Heart right ventricle (tissue), 16 donors: ENCODE results near the gene PODXL. TPM values are rescaled to one million over a fixed set of nuclear protein-coding genes. Genes with fewer than 3 reads are reported as not detected.

Source experiments
- ATAC-seq, 8 donors: fragments of 200-7000 bp; cut with Tn5 transposase; one replicate each; pipeline ENCODE4 v1.9.1; 2020; ENCODE audit warnings: mild to moderate bottlenecking in 8 of 8, moderate library complexity in 8 of 8, moderate number of reproducible peaks in 1 of 8
- DNase-seq, 2 donors: peaks; one replicate each; pipeline ENCODE4 v3.0.0-alpha.2; 2020
- H3K27ac ChIP-seq, 10 donors: fragments of 200-600 bp; sonication (generic) in 2 of 10; one replicate each; pipeline versions ENCODE4 v1.5.0 to v1.8.0; 2020 to 2022; ENCODE audit warnings: mild to moderate bottlenecking in 3 of 10
- H3K27me3 ChIP-seq, 7 donors: fragments of 200-600 bp; one replicate each; pipeline ENCODE4 v1.8.0; 2021 to 2022; ENCODE audit warnings: mild to moderate bottlenecking in 2 of 7
- H3K36me3 ChIP-seq, 9 donors: fragments of 200-600 bp; sonication (generic) in 1 of 9; one replicate each; pipeline versions ENCODE4 v1.5.0 to v1.8.0; 2020 to 2022; ENCODE audit warnings: mild to moderate bottlenecking in 2 of 9
- H3K4me1 ChIP-seq, 9 donors: fragments of 200-600 bp; sonication (generic) in 1 of 9; one replicate each; pipeline versions ENCODE4 v1.5.0 to v1.8.0; 2020 to 2022; ENCODE audit warnings: mild to moderate bottlenecking in 4 of 9
- H3K4me3 ChIP-seq, 10 donors: fragments of 200-600 bp; sonication (generic) in 2 of 10; one replicate each; pipeline versions ENCODE4 v1.5.0 to v1.8.0; 2020 to 2022; ENCODE audit warnings: mild to moderate bottlenecking in 7 of 10, moderate library complexity in 2 of 10
- H3K9me3 ChIP-seq, 11 donors: fragments of 200-600 bp in 10 of 11; sonication (generic) in 2 of 11; one replicate each; pipeline versions ENCODE4 v1.5.0 to v1.8.0; 2013 to 2022; ENCODE audit warnings: mild to moderate bottlenecking in 2 of 11, control low read depth in 1 of 11, moderate library complexity in 1 of 11
- WGBS, 2 donors: extraction: QIAGEN DNeasy Blood & Tissue Kit; methylation state at CpG; one replicate each; pipeline ENCODE4 v1.1.7; 2013; ENCODE audit warnings: inconsistent platforms in 1 of 2; 5-methylcytosine and 5-hydroxymethylcytosine counted together
- intact Hi-C, 10 donors: fragments of 100-400 bp; cut with DNase I; formaldehyde crosslinking; loops; one replicate each; pipeline versions ENCODE4 v1.11.1 to v1.14.2; 2022
- polyA plus RNA-seq, 2 donors: library from polyadenylated mRNA; stranded (reverse); fragments of 200-250 nt; gene quantifications; one replicate each; pipeline ENCODE4 v1.2.3, GENCODE V29; 2013
- total RNA-seq, 10 donors: library from RNA; stranded (reverse); fragmentation: NEBNext Ultra II Directional in 3 of 10; extraction: Animal tissue kit (Norgen Biotek cat#: 25700) in 3 of 10; gene quantifications; one replicate each; pipeline versions ENCODE4 v1.2.1 to v1.2.4, GENCODE V29; 2021 to 2023
- TF ChIP-seq, protein P1 (sequence below), 9 donors: fragments of 200-600 bp; sonication (generic) in 2 of 9; IDR thresholded peaks; one replicate each; pipeline versions ENCODE4 v1.5.0 to v1.8.0; 2021 to 2022; ENCODE audit warnings: antibody characterized with exemption in 9 of 9, mild to moderate bottlenecking in 5 of 9, moderate library complexity in 1 of 9
- donor health status: Arrhythmogenic right ventricular cardiomyopathy.
- donor health status: ischemic (EF 13 %, LVEDD 7.1; RV severe dilation, severe dysfunction).
- donor health status: healthy with polysubstance abuse.
- donor health status: DM: no; HTN: yes; CAD: no.
- donor health status: DM: no; HTN: no; CAD: no.
- donor health status: ischemic (EF 25% LVEDD 6.9; RV normal size, moderate dysfunction).
- donor health status: ischemic (EF 25% LVEDD 5.7; RV mildly dilated, moderate dysfunction).
- donor health status: healthy.
- donor health status: DM: yes; HTN: yes; CAD: no.
- donor health status: Ischemic cardiomyopathy.
- donor health status: ischemic (EF 35%, LVEDD 5.7; RV mildly dilated, moderate dysfunction).
- donor health status: nonischemic (EF 11% LVEDD 7.7; RV severe dilation, severe dysfunction).
- donor health status: DM: yes; HTN: yes; CAD: no.
- donor health status: PGD.
- donor health status: ischemic (EF 29% LVEDD 5.4; RV normal size, mild dysfunction).
- donor health status: nonischemic (EF 23%, LVEDD 6.1; RV moderate dilation, normal function).

PODXL gene
- total and polyA plus RNA-seq, 12 donors, result 34.4 to 162 (median 65.2) TPM

DNA sequence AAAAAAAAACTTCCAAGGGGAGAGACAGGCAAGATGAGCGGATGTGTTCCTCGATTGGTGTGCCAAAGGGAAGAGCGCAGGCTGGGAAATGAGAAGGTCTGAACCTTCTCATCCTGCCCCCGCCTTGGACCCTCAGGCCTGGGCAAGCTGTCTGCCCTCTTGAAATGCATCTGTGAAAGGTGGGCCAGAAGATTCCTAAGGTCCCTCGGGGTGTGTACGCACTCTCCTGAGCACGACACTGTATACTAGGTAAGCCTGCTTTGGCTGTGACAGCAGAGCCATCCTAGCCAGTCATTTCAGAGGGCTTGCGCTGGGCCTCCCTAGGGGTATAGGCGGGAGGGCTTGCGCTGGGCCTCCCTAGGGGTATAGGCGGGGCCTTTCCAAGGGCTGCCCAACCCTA lies 26.8 kb downstream of the PODXL start:
- TF ChIP-seq, protein P1, sequence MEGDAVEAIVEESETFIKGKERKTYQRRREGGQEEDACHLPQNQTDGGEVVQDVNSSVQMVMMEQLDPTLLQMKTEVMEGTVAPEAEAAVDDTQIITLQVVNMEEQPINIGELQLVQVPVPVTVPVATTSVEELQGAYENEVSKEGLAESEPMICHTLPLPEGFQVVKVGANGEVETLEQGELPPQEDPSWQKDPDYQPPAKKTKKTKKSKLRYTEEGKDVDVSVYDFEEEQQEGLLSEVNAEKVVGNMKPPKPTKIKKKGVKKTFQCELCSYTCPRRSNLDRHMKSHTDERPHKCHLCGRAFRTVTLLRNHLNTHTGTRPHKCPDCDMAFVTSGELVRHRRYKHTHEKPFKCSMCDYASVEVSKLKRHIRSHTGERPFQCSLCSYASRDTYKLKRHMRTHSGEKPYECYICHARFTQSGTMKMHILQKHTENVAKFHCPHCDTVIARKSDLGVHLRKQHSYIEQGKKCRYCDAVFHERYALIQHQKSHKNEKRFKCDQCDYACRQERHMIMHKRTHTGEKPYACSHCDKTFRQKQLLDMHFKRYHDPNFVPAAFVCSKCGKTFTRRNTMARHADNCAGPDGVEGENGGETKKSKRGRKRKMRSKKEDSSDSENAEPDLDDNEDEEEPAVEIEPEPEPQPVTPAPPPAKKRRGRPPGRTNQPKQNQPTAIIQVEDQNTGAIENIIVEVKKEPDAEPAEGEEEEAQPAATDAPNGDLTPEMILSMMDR (IDR thresholded peaks at IDR 0.05), result no peak
- peak in 4 of 8 donors; percentile 9 to 49 (median 46) for ATAC-seq

DNA sequence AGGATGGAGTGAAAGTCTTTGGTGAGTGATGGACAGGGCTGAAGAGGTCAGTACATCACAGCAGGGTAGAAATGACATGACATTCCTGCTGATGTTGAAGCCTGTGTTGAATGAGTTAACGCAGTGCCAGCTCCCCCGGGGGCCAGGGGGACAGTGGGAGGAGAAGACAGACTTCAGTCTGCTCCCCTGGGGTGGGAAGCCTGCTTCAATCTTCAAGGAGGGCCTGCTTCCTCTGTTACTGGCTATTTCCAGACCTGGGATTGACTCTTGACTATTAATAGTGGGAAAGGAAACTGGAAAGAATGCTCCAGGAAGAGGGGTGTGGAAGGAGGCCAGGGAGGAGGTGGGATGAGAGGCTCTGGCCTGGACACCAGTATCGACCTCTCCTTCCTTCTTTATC lies 27.2 kb downstream of the PODXL start:
- TF ChIP-seq, protein P1 (IDR thresholded peaks at IDR 0.05), result no peak
- H3K27me3 ChIP-seq, result no peaks in the 10 kb centered on the region
- no peaks in the 10 kb centered on the region for H3K9me3 ChIP-seq
- H3K36me3 ChIP-seq, result no peaks in the 10 kb centered on the region
- intact Hi-C loops, result no loop called here
- H3K4me3 ChIP-seq, result no peak overlapping the region
- WGBS, 2 donors, result 31% methylated on average over 3 of the region's 3 CpGs
- peak overlapping the region; percentile 2 to 81 (median 53) for H3K27ac ChIP-seq
- DNase-seq (peak in 1 of 2 donors; percentile 33), ATAC-seq (peak in 7 of 8 donors; percentile 9 to 62 (median 23))
- H3K4me1 ChIP-seq, result peaks cover 17 to 97% (median 56%) of the 10 kb centered on the region in 9 donors

More for the DNA sequence above, 26.8 kb downstream of the PODXL start:
- Histone ChIP-seq H3K9me3 (no peaks in the 10 kb centered on the region), H3K27me3 (no peaks in the 10 kb centered on the region), H3K27ac (peak overlapping the region in 9 of 10 donors; percentile 16 to 81 (median 61)), H3K36me3 (no peaks in the 10 kb centered on the region), H3K4me1 (peaks cover 14 to 97% (median 57%) of the 10 kb centered on the region in 9 donors), H3K4me3 (no peak overlapping the region)
- DNase-seq, result no peak
- intact Hi-C loops, result no loop called here
- WGBS, 2 donors, result 66 to 67% methylated on average over 11 of the region's 11 CpGs

DNA sequence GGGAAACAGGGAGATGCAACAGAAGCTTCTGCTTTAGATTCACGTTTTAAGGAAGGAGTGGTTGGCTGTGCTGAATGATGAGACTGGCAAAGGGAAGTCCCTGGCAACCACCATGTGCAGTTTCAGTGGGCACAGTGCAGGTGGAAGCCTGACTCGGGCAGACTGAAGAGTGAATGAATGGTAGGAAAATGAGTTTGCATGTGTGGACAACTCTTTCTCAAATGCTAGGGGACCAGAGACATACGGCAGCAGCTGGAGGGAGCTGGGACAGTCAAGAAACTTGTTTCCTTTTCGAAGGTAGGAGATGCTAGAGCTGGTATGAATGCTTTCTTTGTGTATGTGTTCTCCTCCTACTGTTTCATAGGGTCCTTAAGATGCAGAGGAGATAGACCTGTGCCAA lies 29.0 kb downstream of the PODXL start:
- peak overlapping the region in 5 of 10 donors; percentile 11 to 81 (median 71) for H3K27ac ChIP-seq
- no peak overlapping the region for H3K4me3 ChIP-seq
- TF ChIP-seq, protein P1 (IDR thresholded peaks at IDR 0.05), result no peak
- H3K4me1 ChIP-seq, result peaks cover 7 to 95% (median 52%) of the 10 kb centered on the region in 9 donors
- no peak for DNase-seq
- intact Hi-C loops, result no loop called here
- no peaks in the 10 kb centered on the region for H3K27me3 ChIP-seq
- 43 to 54% methylated on average over 4 of the region's 4 CpGs for WGBS, 2 donors
- H3K9me3 ChIP-seq, result no peaks in the 10 kb centered on the region
- no peaks in the 10 kb centered on the region for H3K36me3 ChIP-seq
- no peak for ATAC-seq

DNA sequence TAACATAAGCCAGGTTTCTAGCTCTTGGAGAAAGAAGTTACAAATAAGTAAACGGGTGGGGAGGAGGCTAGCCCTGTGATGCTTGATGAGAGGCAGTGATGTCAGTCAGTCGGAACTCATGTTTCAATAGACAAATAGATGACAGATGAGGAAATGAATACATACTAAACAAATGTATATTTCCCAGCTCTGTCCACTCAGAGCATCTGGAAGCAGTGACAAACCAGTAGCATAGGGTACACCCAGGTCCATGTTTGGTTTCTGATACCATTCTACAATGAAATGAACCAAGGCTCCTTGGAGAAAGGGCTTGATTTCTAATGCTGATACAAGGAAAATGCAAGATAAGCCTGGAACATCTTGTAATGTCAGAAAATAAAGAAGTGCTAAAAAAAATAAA lies 30.6 kb downstream of the PODXL start:
- TF ChIP-seq, protein P1 (IDR thresholded peaks at IDR 0.05), result no peak
- Histone ChIP-seq H3K36me3 (no peaks in the 10 kb centered on the region), H3K4me1 (peaks cover 7 to 98% (median 64%) of the 10 kb centered on the region in 9 donors), H3K9me3 (no peaks in the 10 kb centered on the region), H3K27me3 (no peaks in the 10 kb centered on the region), H3K27ac (peak overlapping the region in 7 of 10 donors; percentile 8 to 81 (median 17)), H3K4me3 (no peak overlapping the region)
- DNase-seq (no peak), ATAC-seq (no peak)
- intact Hi-C loops, result no loop called here
- 57 to 58% methylated on average over 2 of the region's 2 CpGs for WGBS, 2 donors
